CD8-positive, alpha-beta memory T cell (primary cell): ENCODE measurements around the gene OR5AK2. TPM values are rescaled to one million over a fixed set of nuclear protein-coding genes. Genes with fewer than 3 reads are reported as not detected.
"Not testable (repeated sequence)": the region's sequence is repeated elsewhere in the genome, so short reads cannot be mapped to it uniquely, and the experiment has no call there.

Source experiments
- CTCF ChIA-PET: fragments of 350-600 bp; sonication (Branson Sonifier 250); formaldehyde crosslinking; loops from one replicate; lab custom pipeline; 2021; ENCODE audit warnings: antibody characterized with exemption; lab: Charles Lee
- POLR2A ChIA-PET: fragments of 350-600 bp; sonication (Branson Sonifier 250); formaldehyde crosslinking; loops from one replicate; lab custom pipeline; 2021; ENCODE audit warnings: antibody characterized with exemption; lab: Charles Lee
- DNase-seq, 5 donors: peaks; one replicate each; pipeline versions ENCODE4 v3.0.0 to v3.0.0-alpha.2; 2020 to 2022; ENCODE audit warnings: mixed read lengths in 1 of 5
- H3K27ac ChIP-seq: one replicate; pipeline ENCODE4 v1.7.0; 2013; ENCODE audit warnings: low read depth, mild to moderate bottlenecking, low read length, moderate library complexity
- H3K27me3 ChIP-seq: 2 replicates; pipeline ENCODE4 v1.7.0; 2013; ENCODE audit warnings: low read length, mild to moderate bottlenecking; ENCODE audit not compliant: insufficient read depth, poor library complexity, severe bottlenecking
- H3K36me3 ChIP-seq: 2 replicates; pipeline ENCODE4 v1.7.0; 2013; ENCODE audit warnings: mild to moderate bottlenecking, low read length, moderate library complexity; ENCODE audit not compliant: insufficient read depth
- H3K4me1 ChIP-seq: 2 replicates; pipeline ENCODE4 v1.7.0; 2013; ENCODE audit warnings: mild to moderate bottlenecking, low read length, moderate library complexity; ENCODE audit not compliant: insufficient read depth
- H3K4me3 ChIP-seq: 2 replicates; pipeline ENCODE4 v1.7.0; 2013; ENCODE audit warnings: mild to moderate bottlenecking, low read length
- H3K9me3 ChIP-seq: 2 replicates; pipeline ENCODE4 v1.7.0; 2013; ENCODE audit warnings: mild to moderate bottlenecking, low read length
- H3K27ac Mint-ChIP-seq, 8 donors: one replicate each; pipeline ENCODE4 v1.8.0; 2020 to 2021; ENCODE audit warnings: mixed read lengths in 8 of 8, mild to moderate bottlenecking in 6 of 8, inconsistent platforms in 3 of 8, moderate library complexity in 3 of 8
- H3K27me3 Mint-ChIP-seq, 2 donors: one replicate each; pipeline ENCODE4 v1.8.0; 2020 to 2021; ENCODE audit warnings: mixed read lengths in 2 of 2, mild to moderate bottlenecking in 1 of 2, moderate library complexity in 1 of 2
- H3K36me3 Mint-ChIP-seq, 3 donors: one replicate each; pipeline ENCODE4 v1.8.0; 2020 to 2021; ENCODE audit warnings: mixed read lengths in 3 of 3, inconsistent platforms in 1 of 3, mild to moderate bottlenecking in 1 of 3
- H3K4me1 Mint-ChIP-seq, 3 donors: one replicate each; pipeline ENCODE4 v1.8.0; 2020 to 2021; ENCODE audit warnings: mixed read lengths in 3 of 3, inconsistent platforms in 1 of 3, mild to moderate bottlenecking in 1 of 3
- H3K4me3 Mint-ChIP-seq, 7 donors: one replicate each; pipeline ENCODE4 v1.8.0; 2020 to 2021; ENCODE audit warnings: mixed read lengths in 7 of 7, mild to moderate bottlenecking in 6 of 7, moderate library complexity in 4 of 7, inconsistent platforms in 2 of 7
- H3K9me3 Mint-ChIP-seq, 5 donors: one replicate each; pipeline ENCODE4 v1.8.0; 2020 to 2022; ENCODE audit warnings: mixed read lengths in 5 of 5, mild to moderate bottlenecking in 3 of 5, moderate library complexity in 2 of 5, inconsistent platforms in 1 of 5
- polyA plus RNA-seq: library from polyadenylated mRNA; unstranded; fragments of 300-500 nt; fragmentation: Illumina TruSeq; gene quantifications from one replicate; pipeline ENCODE4 v1.2.3, GENCODE V29; 2021
- total RNA-seq, 2 experiments: library from RNA; stranded (reverse); gene quantifications; one replicate each; pipeline ENCODE4 v1.2.3, GENCODE V29; 2021

The OR5AK2 gene
- total RNA-seq (not detected), polyA plus RNA-seq (not detected)

- no peak within 1 kb of the TSS for H3K4me3 Mint-ChIP-seq
- DNase-seq = no peak
- no peaks in the 10 kb centered on the region for H3K9me3 ChIP-seq
- H3K36me3 ChIP-seq = no peaks in the 10 kb centered on the region
- H3K27ac ChIP-seq = no peak within 1 kb of the TSS
- no peaks in the 10 kb centered on the region for H3K27me3 ChIP-seq
- H3K4me3 ChIP-seq = no peak within 1 kb of the TSS
- no peak within 1 kb of the TSS for H3K27ac Mint-ChIP-seq
- peaks cover 3 to 7% (median 6%) of the 10 kb centered on the region in 5 donors for H3K9me3 Mint-ChIP-seq
- ChIA-PET POLR2A (no interaction called here), CTCF (no interaction called here)
- H3K4me1 ChIP-seq = no peaks in the 10 kb centered on the region
- no peaks in the 10 kb centered on the region for H3K36me3 Mint-ChIP-seq
- H3K27me3 Mint-ChIP-seq = peaks cover 0 to 2% of the 10 kb centered on the region in 2 donors
- H3K4me1 Mint-ChIP-seq = no peaks in the 10 kb centered on the region
These were observed at the start of gene OR5AK2 for GRCh38 chr11:56988614-56989013. OR5AK2 (plus strand) TSS chr11:56988914; CDS start chr11:56988914, 0 bp downstream.

- H3K27me3 ChIP-seq, H3K4me3 ChIP-seq, DNase-seq, H3K27me3 Mint-ChIP-seq, POLR2A ChIA-PET, H3K27ac ChIP-seq, CTCF ChIA-PET, H3K36me3 Mint-ChIP-seq, H3K9me3 ChIP-seq, H3K36me3 ChIP-seq, H3K4me3 Mint-ChIP-seq, H3K27ac Mint-ChIP-seq, H3K4me1 Mint-ChIP-seq, H3K4me1 ChIP-seq: not testable (repeated sequence)
- peaks cover 9 to 26% (median 23%) of the 10 kb centered on the region in 5 donors for H3K9me3 Mint-ChIP-seq
These were observed 43.2 kb upstream of the OR5AK2 start for GRCh38 chr11:56945526-56945925.

- H3K27ac Mint-ChIP-seq = no peak overlapping the region
- no peak overlapping the region for H3K27ac ChIP-seq
These were observed 39.7 kb upstream of the OR5AK2 start for GRCh38 chr11:56948991-56949515.

GRCh38 chr11:56950510-56950909 is 38.2 kb upstream of the OR5AK2 start:
- Histone ChIP-seq H3K4me3 (no peak overlapping the region), H3K27me3 (no peaks in the 10 kb centered on the region), H3K9me3 (no peaks in the 10 kb centered on the region), H3K36me3 (no peaks in the 10 kb centered on the region), H3K27ac (no peak overlapping the region), H3K4me1 (no peaks in the 10 kb centered on the region)
- no peak for DNase-seq
- no peak overlapping the region for H3K4me3 Mint-ChIP-seq
- no peaks in the 10 kb centered on the region for H3K36me3 Mint-ChIP-seq
- ChIA-PET POLR2A (no interaction called here), CTCF (no interaction called here)
- no peak overlapping the region for H3K27ac Mint-ChIP-seq
- peaks cover 16 to 31% (median 25%) of the 10 kb centered on the region in 5 donors for H3K9me3 Mint-ChIP-seq
- H3K4me1 Mint-ChIP-seq = no peaks in the 10 kb centered on the region
- H3K27me3 Mint-ChIP-seq = no peaks in the 10 kb centered on the region

More at GRCh38 chr11:56948991-56949515, 39.7 kb upstream of the OR5AK2 start:
- H3K4me1 ChIP-seq = no peaks in the 10 kb centered on the region
- H3K27me3 ChIP-seq = no peaks in the 10 kb centered on the region
- no peaks in the 10 kb centered on the region for H3K27me3 Mint-ChIP-seq
- H3K4me3 ChIP-seq = no peak overlapping the region
- no peaks in the 10 kb centered on the region for H3K9me3 ChIP-seq
- no peaks in the 10 kb centered on the region for H3K36me3 ChIP-seq
- H3K4me1 Mint-ChIP-seq = no peaks in the 10 kb centered on the region
- peaks cover 14 to 32% (median 25%) of the 10 kb centered on the region in 5 donors for H3K9me3 Mint-ChIP-seq
- no peak overlapping the region for H3K4me3 Mint-ChIP-seq
- DNase-seq = no peak
- CTCF ChIA-PET = no interaction called here
- H3K36me3 Mint-ChIP-seq = no peaks in the 10 kb centered on the region
- POLR2A ChIA-PET = no interaction called here

- H3K4me3 ChIP-seq, H3K4me1 Mint-ChIP-seq, H3K4me3 Mint-ChIP-seq, CTCF ChIA-PET, H3K27me3 ChIP-seq, H3K36me3 ChIP-seq, H3K27me3 Mint-ChIP-seq, H3K36me3 Mint-ChIP-seq, H3K27ac Mint-ChIP-seq, POLR2A ChIA-PET, H3K4me1 ChIP-seq, H3K27ac ChIP-seq, H3K9me3 ChIP-seq, DNase-seq: not testable (repeated sequence)
- peaks cover 16 to 25% (median 18%) of the 10 kb centered on the region in 5 donors for H3K9me3 Mint-ChIP-seq
These were observed 34.8 kb upstream of the OR5AK2 start for GRCh38 chr11:56953907-56954306.

- ChIA-PET POLR2A (no interaction called here), CTCF (no interaction called here)
- peaks cover 4% of the 10 kb centered on the region for H3K9me3 ChIP-seq
- no peak overlapping the region for H3K4me3 ChIP-seq
- H3K27me3 Mint-ChIP-seq = no peaks in the 10 kb centered on the region
- H3K27ac ChIP-seq = no peak overlapping the region
- H3K9me3 Mint-ChIP-seq = peaks cover 8 to 15% (median 12%) of the 10 kb centered on the region in 5 donors
- H3K36me3 ChIP-seq = no peaks in the 10 kb centered on the region
- H3K27ac Mint-ChIP-seq = no peak overlapping the region
- H3K36me3 Mint-ChIP-seq = no peaks in the 10 kb centered on the region
- no peak overlapping the region for H3K4me3 Mint-ChIP-seq
- H3K4me1 Mint-ChIP-seq = no peaks in the 10 kb centered on the region
- no peaks in the 10 kb centered on the region for H3K4me1 ChIP-seq
- DNase-seq = no peak
- H3K27me3 ChIP-seq = no peaks in the 10 kb centered on the region
These were observed 27.1 kb upstream of the OR5AK2 start for GRCh38 chr11:56961609-56962008.

- peaks cover 6 to 18% (median 14%) of the 10 kb centered on the region in 5 donors for H3K9me3 Mint-ChIP-seq
- H3K4me1 Mint-ChIP-seq = no peaks in the 10 kb centered on the region
- Histone ChIP-seq H3K9me3 (peaks cover 4% of the 10 kb centered on the region), H3K36me3 (no peaks in the 10 kb centered on the region), H3K27me3 (no peaks in the 10 kb centered on the region), H3K4me1 (no peaks in the 10 kb centered on the region), H3K4me3 (no peak overlapping the region), H3K27ac (no peak overlapping the region)
- H3K27me3 Mint-ChIP-seq = peaks cover 0 to 5% of the 10 kb centered on the region in 2 donors
- H3K27ac Mint-ChIP-seq = no peak overlapping the region
- no peak for DNase-seq
- H3K4me3 Mint-ChIP-seq = no peak overlapping the region
- H3K36me3 Mint-ChIP-seq = no peaks in the 10 kb centered on the region
- ChIA-PET POLR2A (no interaction called here), CTCF (no interaction called here)
These were observed 21.0 kb upstream of the OR5AK2 start for GRCh38 chr11:56967726-56968125.

GRCh38 chr11:56968524-56968923 is 20.2 kb upstream of the OR5AK2 start:
- H3K27me3 ChIP-seq = no peaks in the 10 kb centered on the region
- ChIA-PET POLR2A (no interaction called here), CTCF (no interaction called here)
- no peak for DNase-seq
- H3K9me3 ChIP-seq = peaks cover 4% of the 10 kb centered on the region
- H3K27ac ChIP-seq = no peak overlapping the region
- Mint-ChIP-seq H3K4me1 (no peaks in the 10 kb centered on the region), H3K9me3 (peaks cover 3 to 16% (median 11%) of the 10 kb centered on the region in 5 donors), H3K36me3 (no peaks in the 10 kb centered on the region), H3K4me3 (no peak overlapping the region), H3K27ac (no peak overlapping the region), H3K27me3 (peaks cover 0 to 5% of the 10 kb centered on the region in 2 donors)
- no peaks in the 10 kb centered on the region for H3K36me3 ChIP-seq
- no peaks in the 10 kb centered on the region for H3K4me1 ChIP-seq
- no peak overlapping the region for H3K4me3 ChIP-seq
